Activated CD4-positive, alpha-beta T cell treated with anti-CD3 and anti-CD28 coated beads, Interleukin-2, amount 50 U/mL, for 16 hours (primary cell): ENCODE measurements around the gene PTPRN.
A peak's percentile ranks its signal among the peaks of the same experiment; 100 is the strongest.
"Not testable (repeated sequence)": the region's sequence is repeated elsewhere in the genome, so short reads cannot be mapped to it uniquely, and the experiment has no call there.

Experiments
- DNase-seq: peaks from one replicate; pipeline ENCODE4 v3.0.0-alpha.2; 2020

PTPRN gene

GRCh38 chr2:219309278-219309677 lies at the start of gene PTPRN:
TSS of gene PTPRN (minus strand) at chr2:219309401. CDS start at chr2:219309332, 69 bp downstream.
- DNase-seq, result no peak

GRCh38 chr2:219358170-219359075 lies 49.2 kb upstream of the PTPRN start:
- no peak for DNase-seq

- no peak for DNase-seq
Observed at GRCh38 chr2:219356834-219357233, 47.6 kb upstream of the PTPRN start.

- no peak for DNase-seq
Observed at GRCh38 chr2:219354582-219354981, 45.4 kb upstream of the PTPRN start.

DNA sequence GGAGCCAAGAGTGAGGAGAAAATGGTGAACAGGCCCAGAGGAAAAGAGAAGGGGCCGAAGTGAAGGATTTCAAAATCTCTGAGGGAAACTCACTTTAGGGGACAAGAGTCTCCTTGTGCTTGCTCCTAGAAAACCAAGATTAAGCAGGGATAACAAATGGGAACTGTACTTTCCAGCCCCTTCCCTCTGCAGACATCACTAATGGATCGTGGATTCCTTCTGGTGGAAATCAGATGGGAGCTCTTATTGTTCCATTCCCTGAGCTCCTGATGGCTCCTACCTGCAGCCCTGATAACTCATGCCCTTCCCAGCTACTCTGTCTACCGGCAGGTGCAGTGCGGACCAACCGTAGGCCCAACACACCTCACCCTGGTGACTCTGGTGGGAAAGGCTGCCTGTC lies 43.9 kb upstream of the PTPRN start:
- no peak for DNase-seq

DNA sequence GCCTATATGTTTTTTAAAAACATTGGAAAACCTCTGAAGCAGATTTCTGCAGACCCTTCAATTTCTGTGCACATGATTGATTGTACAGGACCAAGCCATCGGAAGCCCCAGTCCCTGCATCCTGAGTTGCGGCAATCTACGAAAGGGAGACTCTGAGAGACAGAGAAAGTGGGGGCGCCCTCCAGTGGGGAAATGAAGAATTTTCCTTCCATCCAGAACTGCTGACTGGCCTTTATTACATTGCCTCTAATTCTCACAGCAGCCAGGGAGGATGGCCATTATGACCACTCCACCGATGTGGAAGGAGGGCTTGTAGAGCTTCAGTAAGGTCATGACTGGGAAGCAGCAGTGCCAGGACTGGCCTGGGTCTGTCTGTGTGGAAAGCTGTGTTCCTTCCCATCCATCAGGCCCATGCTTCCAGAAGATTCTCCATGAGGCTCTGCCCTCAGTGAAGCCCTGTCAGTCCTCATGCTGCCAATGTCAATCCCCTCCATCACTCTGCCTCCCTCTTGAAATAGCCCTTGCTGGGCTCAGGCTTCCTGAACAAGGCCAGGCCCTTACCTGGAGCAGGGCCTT lies 43.3 kb upstream of the PTPRN start:
- DNase-seq, result peak; percentile 63

- no peak for DNase-seq
Observed at GRCh38 chr2:219350710-219351221, 41.6 kb upstream of the PTPRN start.

DNA sequence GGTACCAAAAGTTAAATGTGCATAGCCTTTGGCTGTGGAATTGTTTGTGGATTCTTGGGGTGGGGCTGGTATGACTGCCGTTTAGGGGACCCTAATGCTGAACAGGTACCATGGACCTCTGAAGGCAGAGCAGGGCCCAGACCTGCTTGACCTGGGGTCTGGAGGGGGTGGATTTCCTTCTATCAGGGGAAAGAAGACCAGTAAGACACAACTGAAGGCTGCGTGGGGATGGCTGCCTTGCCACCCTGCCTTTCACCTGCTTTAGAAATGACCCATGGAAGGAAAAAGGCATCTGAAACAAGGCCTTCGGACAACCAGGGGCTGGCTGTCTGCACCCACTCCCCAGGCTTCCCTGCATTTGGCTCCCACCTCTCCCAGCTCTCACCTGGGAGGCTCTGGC lies 41.0 kb upstream of the PTPRN start:
- no peak for DNase-seq

- DNase-seq, result no peak
Observed at GRCh38 chr2:219344751-219345430, 35.7 kb upstream of the PTPRN start.

DNA sequence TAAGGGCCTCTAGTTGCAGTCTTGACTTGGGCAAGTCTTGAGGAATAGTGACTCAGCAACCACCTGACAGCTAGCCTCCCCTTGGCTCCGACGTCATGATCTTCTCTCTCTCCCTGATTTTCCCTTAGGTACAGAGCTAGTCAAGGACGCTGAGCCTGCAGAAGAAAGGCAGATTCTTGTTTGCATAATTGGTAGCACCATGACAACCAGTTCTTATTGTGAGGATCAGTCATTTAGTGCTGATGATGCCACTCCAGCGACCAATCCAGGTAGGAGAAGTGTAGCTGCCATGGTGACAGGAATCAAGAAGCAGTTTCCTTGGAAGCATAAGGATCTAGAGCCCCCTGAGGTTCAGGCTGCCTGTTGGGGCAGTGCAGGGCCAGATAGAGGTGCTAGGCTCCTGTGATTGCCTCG lies 26.2 kb upstream of the PTPRN start:
- DNase-seq, result no peak

DNA sequence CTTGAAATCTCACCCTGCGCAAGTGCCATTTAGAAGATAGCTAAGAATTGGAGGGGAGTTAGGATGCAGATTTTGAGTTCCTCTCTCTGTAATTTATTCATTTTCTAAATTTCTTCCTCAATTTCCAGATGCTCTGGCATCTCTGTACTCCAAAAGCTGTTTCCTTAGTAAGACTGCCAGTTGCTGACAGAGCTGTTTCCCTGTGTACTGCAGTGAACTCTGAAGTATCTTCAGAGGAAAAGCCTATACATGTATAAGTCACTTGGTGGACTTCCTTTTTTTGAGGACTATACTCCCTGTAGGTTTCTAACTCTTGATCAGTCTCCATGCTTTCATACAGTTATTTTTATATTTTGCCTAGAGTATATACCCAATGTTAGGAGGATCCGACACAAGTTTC lies 24.9 kb upstream of the PTPRN start:
- DNase-seq, result no peak

- no peak for DNase-seq
Observed at GRCh38 chr2:219332542-219332941, 23.3 kb upstream of the PTPRN start, which contains the start of gene RESP18. TSS of gene RESP18 (minus strand) at chr2:219332744.

DNA sequence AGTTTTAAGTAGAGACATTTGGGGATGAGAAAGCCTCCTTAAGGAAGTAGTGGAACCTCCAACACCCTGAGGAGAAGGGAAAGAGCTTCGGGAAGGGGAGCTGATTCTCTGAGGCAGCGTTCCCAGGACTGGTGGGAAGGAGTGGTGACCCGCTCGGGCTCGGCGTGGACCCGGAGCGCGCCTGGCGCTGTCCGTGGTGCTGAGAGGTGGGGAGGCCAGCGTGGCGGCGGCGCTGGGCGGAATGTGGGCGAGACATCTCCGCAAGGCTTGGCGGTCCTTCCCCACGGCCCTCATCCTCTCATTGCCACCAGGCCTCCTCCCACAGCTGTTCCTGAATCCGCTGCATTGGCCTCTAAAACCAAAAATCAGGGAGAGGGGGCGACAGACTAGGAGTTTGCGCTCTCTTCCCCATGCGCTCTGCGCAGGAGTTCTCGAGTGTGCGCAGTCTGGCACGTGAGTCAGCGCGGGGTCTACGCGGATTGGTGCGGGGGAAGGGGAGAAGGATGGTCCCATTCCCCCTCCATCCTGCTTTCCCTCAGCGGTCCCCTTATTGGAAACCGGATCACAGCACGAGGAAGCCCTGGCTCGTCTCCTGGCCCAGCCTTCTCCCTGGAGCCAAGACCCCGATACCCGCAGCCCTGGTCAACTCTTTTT lies 22.5 kb upstream of the PTPRN start:
- peak; percentile 2 for DNase-seq

GRCh38 chr2:219327719-219328118 lies 18.5 kb upstream of the PTPRN start:
- no peak for DNase-seq

- DNase-seq, result no peak
Observed at GRCh38 chr2:219325657-219326315, 16.6 kb upstream of the PTPRN start.

- no peak for DNase-seq
Observed at GRCh38 chr2:219325136-219325535, 15.9 kb upstream of the PTPRN start.

GRCh38 chr2:219323434-219323833 lies 14.2 kb upstream of the PTPRN start:
- DNase-seq, result no peak

GRCh38 chr2:219314804-219315468 lies 5.7 kb upstream of the PTPRN start:
- DNase-seq, result no peak

DNA sequence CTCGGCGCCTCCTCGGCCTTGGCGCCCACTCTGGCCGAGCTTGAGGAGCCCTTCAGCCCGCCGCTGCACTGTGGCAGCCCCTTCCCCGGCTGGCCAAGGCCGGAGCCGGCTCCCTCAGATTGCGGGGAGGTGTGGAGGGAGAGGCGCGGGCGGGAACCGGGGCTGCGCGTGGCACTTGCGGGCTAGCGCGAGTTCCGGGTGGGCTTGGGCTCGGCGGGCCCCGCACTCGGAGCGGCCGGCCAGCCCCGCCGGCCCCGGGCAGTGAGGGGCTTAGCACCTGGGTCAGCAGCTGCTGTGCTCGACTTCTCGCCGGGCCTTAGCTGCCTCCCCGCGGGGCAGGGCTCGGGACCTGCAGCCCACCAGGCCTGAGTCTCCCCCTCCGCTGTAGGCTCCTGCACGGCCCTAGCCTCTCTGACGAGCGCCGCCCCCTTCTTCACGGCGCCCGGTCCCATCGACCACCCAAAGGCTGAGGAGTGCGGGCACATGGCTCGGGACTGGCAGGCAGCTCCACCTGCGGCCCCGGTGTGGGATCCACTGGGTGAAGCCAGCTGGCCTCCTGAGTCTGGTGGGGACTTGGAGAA lies 3.6 kb upstream of the PTPRN start:
- not testable (repeated sequence) for DNase-seq

- peak; percentile 58 for DNase-seq
Observed at GRCh38 chr2:219308142-219309101, 779 bp downstream of the PTPRN start.
